RWPE1 (cell line): ENCODE data around the gene TXNRD2.

Experiments
- CTCF ChIA-PET: fragments of 350-600 bp; sonication (Branson Sonifier 250); formaldehyde crosslinking; extraction: SDS; loops from one replicate; lab custom pipeline; 2021; lab: Yijun Ruan, JAX
- POLR2A ChIA-PET: fragments of 400-600 bp; formaldehyde crosslinking; extraction: SDS; loops from one replicate; lab custom pipeline; 2020; ENCODE audit warnings: antibody characterized with exemption; ENCODE audit not compliant: low non-redundant PET; lab: Yijun Ruan, JAX
- DNase-seq: peaks from one replicate; pipeline ENCODE4 v3.0.0; 2012; ENCODE audit warnings: low spot score
- H3K27ac ChIP-seq: fragments of 450-650 bp; 2 replicates; pipeline ENCODE4 v1.5.1; 2017
- TF ChIP-seq, protein P1 (sequence below): fragments of 450-650 bp; conservative IDR thresholded peaks from 2 replicates; pipeline ENCODE4 v1.5.1; 2017; ENCODE audit warnings: low read depth, mild to moderate bottlenecking

The TXNRD2 gene

DNA sequence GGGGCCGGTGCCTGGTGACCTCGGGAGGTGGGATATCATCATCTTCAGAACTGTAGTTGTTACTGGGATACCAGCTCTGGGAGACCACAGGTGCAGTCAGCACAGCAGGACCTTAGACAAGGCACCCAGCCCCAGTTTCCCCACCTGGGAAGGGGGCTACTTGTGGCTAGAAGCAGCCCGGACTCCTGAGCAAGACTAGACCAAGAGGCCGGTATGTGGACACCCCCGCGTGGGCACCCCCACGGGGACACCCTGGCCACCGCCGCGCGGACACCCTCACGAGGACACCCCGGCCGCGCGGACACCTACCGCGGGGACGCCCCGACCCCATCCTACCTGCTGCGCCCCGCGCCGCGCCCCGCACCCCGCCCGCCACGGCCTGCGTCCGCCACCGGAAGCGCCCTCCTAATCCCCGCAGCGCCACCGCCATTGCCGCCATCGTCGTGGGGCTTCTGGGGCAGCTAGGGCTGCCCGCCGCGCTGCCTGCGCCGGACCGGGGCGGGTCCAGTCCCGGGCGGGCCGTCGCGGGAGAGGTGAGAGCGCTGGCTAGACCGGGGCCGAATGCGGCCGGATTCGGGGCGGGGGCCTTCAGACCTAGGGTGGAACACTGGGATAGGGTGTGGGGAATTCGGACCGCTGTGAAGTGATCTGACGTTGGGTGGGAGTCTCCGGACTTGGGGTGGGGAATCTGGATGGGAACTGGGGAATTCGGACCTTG lies at the start of gene TXNRD2, which contains the start of gene COMT:
TSS of gene TXNRD2 (minus strand) at position 454 of the 718 bp plus-strand sequence. CDS start at position 439, 15 bp downstream.
TSS of gene COMT (plus strand) at position 408 of the 718 bp plus-strand sequence. CDS start 20,755 bp downstream, outside the sequence.
- H3K27ac ChIP-seq: peak within 1 kb of the TSS; percentile 98
- ChIA-PET CTCF (no interaction called here), POLR2A (interaction anchor here (0.5 kb wide), 1 partner anchor 373 kb away, joined by 3 read pairs; no protein-coding TSS in a partner anchor)
- TF ChIP-seq, protein P1, sequence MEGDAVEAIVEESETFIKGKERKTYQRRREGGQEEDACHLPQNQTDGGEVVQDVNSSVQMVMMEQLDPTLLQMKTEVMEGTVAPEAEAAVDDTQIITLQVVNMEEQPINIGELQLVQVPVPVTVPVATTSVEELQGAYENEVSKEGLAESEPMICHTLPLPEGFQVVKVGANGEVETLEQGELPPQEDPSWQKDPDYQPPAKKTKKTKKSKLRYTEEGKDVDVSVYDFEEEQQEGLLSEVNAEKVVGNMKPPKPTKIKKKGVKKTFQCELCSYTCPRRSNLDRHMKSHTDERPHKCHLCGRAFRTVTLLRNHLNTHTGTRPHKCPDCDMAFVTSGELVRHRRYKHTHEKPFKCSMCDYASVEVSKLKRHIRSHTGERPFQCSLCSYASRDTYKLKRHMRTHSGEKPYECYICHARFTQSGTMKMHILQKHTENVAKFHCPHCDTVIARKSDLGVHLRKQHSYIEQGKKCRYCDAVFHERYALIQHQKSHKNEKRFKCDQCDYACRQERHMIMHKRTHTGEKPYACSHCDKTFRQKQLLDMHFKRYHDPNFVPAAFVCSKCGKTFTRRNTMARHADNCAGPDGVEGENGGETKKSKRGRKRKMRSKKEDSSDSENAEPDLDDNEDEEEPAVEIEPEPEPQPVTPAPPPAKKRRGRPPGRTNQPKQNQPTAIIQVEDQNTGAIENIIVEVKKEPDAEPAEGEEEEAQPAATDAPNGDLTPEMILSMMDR: no peak
- peak; percentile 64 for DNase-seq

DNA sequence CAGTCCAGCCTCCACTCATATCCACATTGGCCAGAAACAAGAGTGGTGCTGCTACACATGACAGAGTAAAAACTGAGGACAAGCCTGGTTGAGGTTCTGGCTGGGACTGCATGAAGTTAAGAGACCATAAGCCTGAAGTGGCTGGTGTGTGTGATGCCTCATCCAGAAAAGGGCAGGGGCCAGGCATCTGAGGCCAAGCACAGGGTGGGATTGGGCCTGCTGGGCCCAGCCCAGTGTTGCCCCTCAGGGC lies 49.7 kb upstream of the TXNRD2 start:
- TF ChIP-seq, protein P1: no peak
- no peak for DNase-seq
- H3K27ac ChIP-seq: no peak overlapping the region
- ChIA-PET POLR2A (no interaction called here), CTCF (no interaction called here)

DNA sequence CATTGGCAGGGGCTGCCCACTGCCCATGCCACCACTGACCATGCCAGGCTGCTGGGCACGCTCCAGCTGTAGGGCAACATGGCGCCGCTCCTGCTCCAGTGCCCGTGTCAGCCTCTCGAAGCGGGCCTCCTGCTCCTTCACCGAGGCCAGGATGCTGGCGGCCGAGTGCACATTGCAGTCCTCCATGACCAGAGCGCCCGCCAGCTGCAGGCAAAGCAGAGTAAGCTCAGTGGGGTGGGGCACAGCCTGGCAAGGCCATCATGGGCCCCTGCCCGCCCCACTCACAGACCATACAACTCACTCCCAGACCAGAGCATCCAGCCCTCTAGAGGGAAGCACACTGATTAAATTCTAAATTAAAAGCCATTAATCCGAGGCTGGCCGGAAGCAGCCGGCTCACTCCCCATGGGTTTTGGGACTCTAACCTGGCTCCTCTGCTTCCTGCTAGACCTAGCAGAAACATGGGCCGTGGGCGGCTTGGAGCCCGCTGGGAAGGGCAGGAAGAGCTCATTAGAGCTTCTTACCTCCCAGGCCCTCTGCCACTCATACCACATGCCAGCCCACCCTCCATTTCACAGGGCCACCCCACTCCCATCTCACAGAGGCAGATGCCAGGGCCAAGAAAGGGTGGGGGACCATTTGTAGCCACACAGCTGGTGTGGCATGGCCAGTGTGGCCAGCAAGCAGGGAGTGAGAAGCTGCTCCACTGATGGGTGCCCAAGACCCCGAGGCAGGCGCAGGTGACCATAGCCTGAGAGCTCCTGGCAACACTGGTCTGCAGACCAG lies 49.2 kb upstream of the TXNRD2 start:
- DNase-seq: no peak
- TF ChIP-seq, protein P1: no peak
- ChIA-PET POLR2A (no interaction called here), CTCF (no interaction called here)
- H3K27ac ChIP-seq: no peak overlapping the region

DNA sequence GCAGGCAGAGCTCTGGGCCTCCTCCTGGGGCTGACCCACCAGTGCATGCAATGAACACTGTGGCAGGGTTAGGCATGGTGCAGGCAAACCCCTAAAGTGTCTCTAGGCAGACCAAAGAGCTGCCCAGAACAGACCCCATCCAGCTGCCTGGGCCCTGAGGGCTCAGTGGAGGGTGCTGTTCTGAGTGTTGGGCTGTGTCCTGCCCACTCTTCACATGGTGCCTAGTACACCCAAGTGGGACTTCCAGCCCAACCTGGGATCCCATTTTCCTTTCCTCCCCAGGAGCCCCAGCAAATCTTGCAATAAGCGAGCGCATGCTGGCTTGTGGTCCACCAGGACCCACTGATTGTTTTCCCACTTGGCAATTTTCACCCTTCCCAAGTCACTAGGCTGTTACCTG lies 48.6 kb upstream of the TXNRD2 start:
- POLR2A ChIA-PET: no interaction called here
- H3K27ac ChIP-seq: no peak overlapping the region
- no peak for DNase-seq
- TF ChIP-seq, protein P1: no peak
- CTCF ChIA-PET: no interaction called here

DNA sequence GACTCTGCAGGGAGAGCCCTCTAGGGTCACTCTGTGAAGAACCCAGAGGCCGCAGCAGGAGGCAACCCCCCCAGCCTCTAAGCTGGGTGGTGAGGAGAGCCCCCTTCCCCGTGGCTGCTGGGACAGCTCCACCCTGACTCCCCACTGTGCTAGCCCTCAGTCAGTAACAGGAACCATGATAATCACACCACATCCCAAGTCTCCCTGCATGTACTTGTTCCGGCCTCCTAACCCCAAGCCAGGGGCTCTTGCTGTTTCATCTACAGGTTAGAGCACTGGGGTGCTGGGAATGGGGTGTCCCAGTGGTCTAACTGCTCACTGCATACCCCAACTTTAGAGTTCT lies 48.1 kb upstream of the TXNRD2 start:
- peak overlapping the region; percentile 3; the same call in 1 of the 2 replicates for H3K27ac ChIP-seq
- CTCF ChIA-PET: no interaction called here
- no peak for DNase-seq
- POLR2A ChIA-PET: no interaction called here
- TF ChIP-seq, protein P1: no peak

DNA sequence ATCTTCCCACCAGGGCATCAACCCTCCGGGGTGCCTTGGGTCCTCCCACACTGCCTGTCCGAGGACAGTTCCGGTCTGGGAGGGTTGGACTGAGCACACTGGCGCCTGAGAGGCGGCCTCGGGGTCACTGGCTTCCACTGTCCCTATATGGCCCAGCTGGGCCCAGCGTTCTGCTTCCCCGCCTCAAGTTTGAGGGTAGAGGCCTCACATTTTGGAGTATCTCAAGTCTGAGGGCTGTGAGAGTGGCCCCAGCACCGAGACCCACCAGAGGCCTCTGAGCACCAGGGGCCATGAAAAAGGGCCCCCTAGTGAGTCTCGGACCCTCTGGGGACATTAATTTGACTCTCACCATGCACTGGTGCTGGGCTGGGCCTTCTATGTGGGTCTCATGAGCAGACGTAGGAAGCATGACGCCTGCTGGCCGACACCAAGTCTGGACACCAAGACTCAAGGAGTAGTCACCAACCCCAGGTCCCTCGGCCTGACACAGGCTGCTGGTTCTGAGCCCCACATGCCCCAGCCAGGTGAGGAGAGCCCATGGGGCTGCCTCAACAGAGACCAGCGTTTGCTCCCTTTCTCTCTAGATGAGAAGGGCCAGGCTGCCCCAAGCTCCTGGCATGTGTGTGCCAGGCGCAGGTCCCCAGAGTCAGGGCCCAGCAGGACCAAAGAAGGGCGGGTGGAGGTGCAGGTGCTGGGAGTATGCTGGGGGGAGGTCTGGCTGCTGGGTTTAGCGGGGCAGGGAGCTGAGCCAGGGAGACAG lies 47.5 kb upstream of the TXNRD2 start:
- POLR2A ChIA-PET: no interaction called here
- CTCF ChIA-PET: no interaction called here
- TF ChIP-seq, protein P1: no peak
- peak overlapping the region; percentile 3; the same call in 1 of the 2 replicates for H3K27ac ChIP-seq
- DNase-seq: no peak
